H9 (cell line): ENCODE measurements around the gene OR6K2. TPM values are rescaled to one million over a fixed set of nuclear protein-coding genes. Genes with fewer than 3 reads are reported as not detected.

Source experiments
- DNase-seq: peaks from one replicate; pipeline ENCODE4 v3.0.0-alpha.2; 2017
- H2AFZ ChIP-seq: one replicate; pipeline ENCODE4 v1.6.1; 2013; ENCODE audit warnings: mild to moderate bottlenecking, low read length, control low read depth, moderate library complexity
- H2AK5ac ChIP-seq: 2 replicates; pipeline ENCODE4 v1.6.1; 2013; ENCODE audit warnings: low read length, control low read depth, mixed read lengths; ENCODE audit not compliant: insufficient read length
- H2BK120ac ChIP-seq: one replicate; pipeline ENCODE4 v1.6.1; 2013; ENCODE audit warnings: low read depth, mild to moderate bottlenecking, low read length, control low read depth, inconsistent platforms; ENCODE audit not compliant: poor library complexity, severe bottlenecking
- H2BK12ac ChIP-seq: 2 replicates; pipeline ENCODE4 v1.6.1; 2013; ENCODE audit warnings: low read length, control low read depth, mixed read lengths, low read depth; ENCODE audit not compliant: insufficient read length
- H2BK15ac ChIP-seq: 2 replicates; pipeline ENCODE4 v1.6.1; 2013; ENCODE audit warnings: low read depth, low read length, control low read depth
- H2BK20ac ChIP-seq: one replicate; pipeline ENCODE4 v1.6.1; 2013; ENCODE audit warnings: low read depth, mild to moderate bottlenecking, low read length, control low read depth, inconsistent platforms; ENCODE audit not compliant: poor library complexity, severe bottlenecking
- H2BK5ac ChIP-seq: 2 replicates; pipeline ENCODE4 v1.6.1; 2013; ENCODE audit warnings: low read length, control low read depth, mixed read lengths; ENCODE audit not compliant: insufficient read length
- H3K14ac ChIP-seq: 2 replicates; pipeline ENCODE4 v1.6.1; 2013; ENCODE audit warnings: low read length, control low read depth; ENCODE audit not compliant: insufficient read depth
- H3K18ac ChIP-seq: 2 replicates; pipeline ENCODE4 v1.6.1; 2013; ENCODE audit warnings: low read depth, mild to moderate bottlenecking, mixed read lengths, low read length, control low read depth; ENCODE audit not compliant: insufficient read length
- H3K23ac ChIP-seq: 2 replicates; pipeline ENCODE4 v1.6.1; 2013; ENCODE audit warnings: low read length, control low read depth, mixed read lengths, low read depth; ENCODE audit not compliant: insufficient read length
- H3K23me2 ChIP-seq: 2 replicates; pipeline ENCODE4 v1.6.1; 2013; ENCODE audit warnings: low read depth, mild to moderate bottlenecking, mixed read lengths, low read length, control low read depth; ENCODE audit not compliant: insufficient read length, poor library complexity, severe bottlenecking
- H3K27ac ChIP-seq: 2 replicates; pipeline ENCODE4 v1.5.1; 2013; ENCODE audit warnings: low read length, control low read depth, mixed read lengths, low read depth; ENCODE audit not compliant: insufficient read length
- H3K27me3 ChIP-seq: 2 replicates; pipeline ENCODE4 v1.6.1; 2013; ENCODE audit warnings: low read length, control low read depth, inconsistent platforms; ENCODE audit not compliant: insufficient read depth
- H3K4ac ChIP-seq: 2 replicates; pipeline ENCODE4 v1.6.1; 2013; ENCODE audit warnings: low read depth, mild to moderate bottlenecking, control low read depth, inconsistent platforms, low read length, moderate library complexity
- H3K4me1 ChIP-seq: 2 replicates; pipeline ENCODE4 v1.6.1; 2013; ENCODE audit warnings: low read length, control low read depth, inconsistent platforms; ENCODE audit not compliant: insufficient read depth
- H3K4me2 ChIP-seq: 2 replicates; pipeline ENCODE4 v1.6.1; 2013; ENCODE audit warnings: low read length, control low read depth, mixed read lengths; ENCODE audit not compliant: insufficient read length, insufficient read depth
- H3K56ac ChIP-seq: 2 replicates; pipeline ENCODE4 v1.6.1; 2013; ENCODE audit warnings: low read depth, mild to moderate bottlenecking, mixed read lengths, low read length, control low read depth; ENCODE audit not compliant: insufficient read length
- H3K79me1 ChIP-seq: 2 replicates; pipeline ENCODE4 v1.6.1; 2013; ENCODE audit warnings: low read depth, mild to moderate bottlenecking, moderate library complexity, low read length, control low read depth, inconsistent platforms; ENCODE audit not compliant: insufficient read depth, poor library complexity, severe bottlenecking
- H3K79me2 ChIP-seq: 2 replicates; pipeline ENCODE4 v1.6.1; 2013; ENCODE audit warnings: low read length, control low read depth, inconsistent platforms; ENCODE audit not compliant: insufficient read depth
- H3K9ac ChIP-seq: 2 replicates; pipeline ENCODE4 v1.6.1; 2013; ENCODE audit warnings: low read length, control low read depth, mixed read lengths; ENCODE audit not compliant: insufficient read length; ENCODE audit errors: extremely low read depth
- H3K9me3 ChIP-seq: one replicate; pipeline ENCODE4 v1.6.1; 2013; ENCODE audit warnings: low read depth, low read length, inconsistent platforms; ENCODE audit not compliant: control insufficient read depth
- H3T11ph ChIP-seq: one replicate; pipeline ENCODE4 v1.6.1; 2013; ENCODE audit warnings: mild to moderate bottlenecking, low read length, control low read depth, inconsistent platforms
- H4K20me1 ChIP-seq: one replicate; pipeline ENCODE4 v1.6.1; 2013; ENCODE audit not compliant: control insufficient read depth, insufficient read length, insufficient read depth
- H4K5ac ChIP-seq: 2 replicates; pipeline ENCODE4 v1.6.1; 2013; ENCODE audit warnings: low read depth, mild to moderate bottlenecking, mixed read lengths, low read length, control low read depth; ENCODE audit not compliant: insufficient read length
- H4K8ac ChIP-seq: replicated peaks from 2 replicates; pipeline ENCODE4 v1.6.1; 2013; ENCODE audit warnings: low read length, control low read depth, mixed read lengths, low read depth; ENCODE audit not compliant: insufficient read length
- H4K91ac ChIP-seq: 2 replicates; pipeline ENCODE4 v1.6.1; 2013; ENCODE audit warnings: low read depth, mild to moderate bottlenecking, moderate library complexity, mixed read lengths, low read length, control low read depth; ENCODE audit not compliant: insufficient read length
- H3K27ac Mint-ChIP-seq, 3 experiments: 2 replicates in 2 of 3; 3 replicates in 1 of 3; pipeline ENCODE4 v1.8.0; 2020 to 2021; ENCODE audit warnings: mixed read lengths in 3 of 3, mild to moderate bottlenecking in 1 of 3, moderate library complexity in 1 of 3
- H3K27me3 Mint-ChIP-seq: 2 replicates; pipeline ENCODE4 v1.8.0; 2021; ENCODE audit warnings: low read depth, mild to moderate bottlenecking, moderate library complexity, mixed read lengths
- H3K36me3 Mint-ChIP-seq, 3 experiments: 2 replicates in 2 of 3; 3 replicates in 1 of 3; pipeline ENCODE4 v1.8.0; 2020 to 2021; ENCODE audit warnings: low read depth in 3 of 3, mixed read lengths in 3 of 3; ENCODE audit not compliant: insufficient read depth in 1 of 3
- H3K4me1 Mint-ChIP-seq, 2 experiments: 2 replicates each; pipeline ENCODE4 v1.8.0; 2020; ENCODE audit warnings: mixed read lengths in 2 of 2
- H3K4me3 Mint-ChIP-seq, 2 experiments: 2 replicates in 1 of 2; 3 replicates in 1 of 2; pipeline ENCODE4 v1.8.0; 2020 to 2021; ENCODE audit warnings: mild to moderate bottlenecking in 2 of 2, mixed read lengths in 2 of 2, moderate library complexity in 1 of 2
- H3K9me3 Mint-ChIP-seq, 2 experiments: 2 replicates in 1 of 2; 3 replicates in 1 of 2; pipeline ENCODE4 v1.8.0; 2020; ENCODE audit warnings: mild to moderate bottlenecking in 2 of 2, mixed read lengths in 2 of 2, moderate library complexity in 1 of 2
- CTCF ChIP-seq: fragments of 200-600 bp; sonication (generic); conservative IDR thresholded peaks from 3 replicates; pipeline ENCODE4 v1.8.0; 2021; ENCODE audit warnings: antibody characterized with exemption, mild to moderate bottlenecking
- WGBS: extraction: QIAGEN DNeasy Blood & Tissue Kit; methylation state at CpG from one replicate; pipeline ENCODE4 v1.1.7; 2013; ENCODE audit warnings: missing lambda C conversion rate, low lambda C conversion rate, mixed read lengths; ENCODE audit not compliant: insufficient read length; ENCODE audit errors: extremely low coverage; 5-methylcytosine and 5-hydroxymethylcytosine counted together
- total RNA-seq: library from RNA; stranded (reverse); gene quantifications from 2 replicates; pipeline ENCODE4 v1.2.1, GENCODE V29; 2021

Gene OR6K2
- total RNA-seq, 1 experiment from 2014 or later = not detected

DNA sequence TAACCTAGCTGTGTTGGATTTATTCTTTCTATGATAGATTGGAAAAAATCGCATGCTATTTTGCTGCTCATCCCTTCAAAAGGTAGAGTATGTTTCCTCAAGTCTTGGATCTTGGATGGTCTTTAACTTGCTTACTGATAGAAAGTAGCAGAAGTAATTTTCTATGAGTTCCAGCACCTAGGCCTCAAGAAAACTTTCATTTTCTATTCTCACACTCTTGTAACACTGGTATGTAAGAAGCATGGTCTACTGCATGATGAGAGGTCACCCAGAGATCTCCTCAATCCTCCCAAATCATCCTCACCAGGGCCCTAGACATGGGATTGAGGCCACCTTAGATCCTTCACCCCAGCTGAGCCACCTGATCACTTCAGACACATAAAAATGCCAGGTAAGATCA lies 21.2 kb downstream of the OR6K2 start:
- no peak overlapping the region for H3K4me2 ChIP-seq
- no peak for DNase-seq
- no peak overlapping the region for H3K27ac ChIP-seq
- peaks cover 1% of the 10 kb centered on the region; the same call in 1 of the 2 replicates for H3K27me3 Mint-ChIP-seq
- H3K27ac Mint-ChIP-seq = no peak overlapping the region
- H3K23ac ChIP-seq = no peak overlapping the region
- H3K9me3 Mint-ChIP-seq = no peaks in the 10 kb centered on the region
- H2BK5ac ChIP-seq = no peak overlapping the region
- no peak overlapping the region for H4K8ac ChIP-seq
- no peak overlapping the region for H3K9ac ChIP-seq
- no peaks in the 10 kb centered on the region for H4K20me1 ChIP-seq
- H2AFZ ChIP-seq = no peak overlapping the region
- no peaks in the 10 kb centered on the region for H3K79me1 ChIP-seq
- no peak overlapping the region for H2BK120ac ChIP-seq
- H3K79me2 ChIP-seq = no peaks in the 10 kb centered on the region
- no peaks in the 10 kb centered on the region for H3K23me2 ChIP-seq
- no peak overlapping the region for H3K56ac ChIP-seq
- no peaks in the 10 kb centered on the region for H3K4me1 Mint-ChIP-seq
- no peak overlapping the region for H3K18ac ChIP-seq
- no peak overlapping the region for H3T11ph ChIP-seq
- H3K14ac ChIP-seq = no peak overlapping the region
- TF ChIP-seq CTCF = no peak
- H3K4me1 ChIP-seq = no peaks in the 10 kb centered on the region
- H3K9me3 ChIP-seq = no peaks in the 10 kb centered on the region
- no peak overlapping the region for H2AK5ac ChIP-seq
- H3K27me3 ChIP-seq = no peaks in the 10 kb centered on the region
- no peak overlapping the region for H3K4me3 Mint-ChIP-seq
- no peak overlapping the region for H4K91ac ChIP-seq
- H2BK15ac ChIP-seq = no peak overlapping the region
- no peak overlapping the region for H2BK12ac ChIP-seq
- no CpG with 5 or more reads among the region's 1 CpG for WGBS
- H4K5ac ChIP-seq = no peak overlapping the region
- no peak overlapping the region for H3K4ac ChIP-seq
- no peaks in the 10 kb centered on the region for H3K36me3 Mint-ChIP-seq
- no peak overlapping the region for H2BK20ac ChIP-seq
